Upper lobe of right lung (tissue), 1 donor: ENCODE results near the gene ERICH2. TPM values are rescaled to one million over a fixed set of nuclear protein-coding genes. Genes with fewer than 3 reads are reported as not detected.
A peak's percentile ranks its signal among the peaks of the same experiment; 100 is the strongest.

Experiments used
- ATAC-seq: fragments of 200-7000 bp; cut with Tn5 transposase; one replicate; pipeline ENCODE4 v1.9.1; 2020; ENCODE audit warnings: mild to moderate bottlenecking, moderate library complexity
- DNase-seq: peaks from one replicate; pipeline ENCODE4 v3.0.0-alpha.2; 2020
- H3K27ac ChIP-seq: fragments of 200-600 bp; one replicate; pipeline ENCODE4 v1.8.0; 2022
- H3K27me3 ChIP-seq: fragments of 200-600 bp; one replicate; pipeline ENCODE4 v1.8.0; 2022; ENCODE audit warnings: mild to moderate bottlenecking
- H3K36me3 ChIP-seq: fragments of 200-600 bp; one replicate; pipeline ENCODE4 v1.8.0; 2022
- H3K4me1 ChIP-seq: fragments of 200-600 bp; one replicate; pipeline ENCODE4 v1.8.0; 2022
- H3K4me3 ChIP-seq: fragments of 200-600 bp; one replicate; pipeline ENCODE4 v1.8.0; 2022; ENCODE audit warnings: mild to moderate bottlenecking
- H3K9me3 ChIP-seq: fragments of 200-600 bp; one replicate; pipeline ENCODE4 v1.8.0; 2022
- intact Hi-C: fragments of 100-400 bp; cut with DNase I; formaldehyde crosslinking; loops from one replicate; pipeline ENCODE4 v1.11.0; 2022
- total RNA-seq: library from RNA; stranded (reverse); fragmentation: NEBNext Ultra II Directional; extraction: Animal tissue kit (Norgen Biotek cat#: 25700); gene quantifications from one replicate; pipeline ENCODE4 v1.2.1, GENCODE V29; 2021
- TF ChIP-seq, protein P1 (sequence below): fragments of 200-600 bp; IDR thresholded peaks from one replicate; pipeline ENCODE4 v1.8.0; 2022; ENCODE audit warnings: antibody characterized with exemption
- donor health status: DM: no; HTN: yes; CAD: no; lungs with severe emphysema.

The ERICH2 gene
- total RNA-seq, 1 donor from 2014 or later: 5.6 TPM

DNA sequence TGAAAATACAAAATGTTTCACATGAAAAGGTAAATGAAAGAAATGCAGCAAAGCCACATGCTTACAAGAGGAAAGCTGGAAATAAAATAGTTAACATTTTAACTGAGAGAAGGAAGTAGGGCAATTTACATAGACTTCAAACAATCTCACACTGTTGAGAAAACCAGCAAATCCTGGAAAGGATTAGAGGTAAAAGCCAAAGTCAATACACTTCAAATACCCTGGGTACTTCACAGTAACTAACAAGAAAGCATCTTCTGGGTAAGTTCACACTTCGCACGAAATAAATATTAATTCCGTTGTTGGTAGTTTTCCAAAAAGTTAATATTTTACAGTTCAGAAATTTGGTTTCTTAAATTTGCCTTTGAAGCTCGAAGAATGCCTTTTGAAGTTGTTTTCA lies 3.5 kb upstream of the ERICH2 start:
- H3K36me3 ChIP-seq: no peaks in the 10 kb centered on the region
- H3K4me3 ChIP-seq: no peak overlapping the region
- H3K4me1 ChIP-seq: peaks cover 5% of the 10 kb centered on the region
- H3K27ac ChIP-seq: peak overlapping the region; percentile 17
- no peaks in the 10 kb centered on the region for H3K9me3 ChIP-seq
- TF ChIP-seq, protein P1, sequence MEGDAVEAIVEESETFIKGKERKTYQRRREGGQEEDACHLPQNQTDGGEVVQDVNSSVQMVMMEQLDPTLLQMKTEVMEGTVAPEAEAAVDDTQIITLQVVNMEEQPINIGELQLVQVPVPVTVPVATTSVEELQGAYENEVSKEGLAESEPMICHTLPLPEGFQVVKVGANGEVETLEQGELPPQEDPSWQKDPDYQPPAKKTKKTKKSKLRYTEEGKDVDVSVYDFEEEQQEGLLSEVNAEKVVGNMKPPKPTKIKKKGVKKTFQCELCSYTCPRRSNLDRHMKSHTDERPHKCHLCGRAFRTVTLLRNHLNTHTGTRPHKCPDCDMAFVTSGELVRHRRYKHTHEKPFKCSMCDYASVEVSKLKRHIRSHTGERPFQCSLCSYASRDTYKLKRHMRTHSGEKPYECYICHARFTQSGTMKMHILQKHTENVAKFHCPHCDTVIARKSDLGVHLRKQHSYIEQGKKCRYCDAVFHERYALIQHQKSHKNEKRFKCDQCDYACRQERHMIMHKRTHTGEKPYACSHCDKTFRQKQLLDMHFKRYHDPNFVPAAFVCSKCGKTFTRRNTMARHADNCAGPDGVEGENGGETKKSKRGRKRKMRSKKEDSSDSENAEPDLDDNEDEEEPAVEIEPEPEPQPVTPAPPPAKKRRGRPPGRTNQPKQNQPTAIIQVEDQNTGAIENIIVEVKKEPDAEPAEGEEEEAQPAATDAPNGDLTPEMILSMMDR: no peak
- H3K27me3 ChIP-seq: no peaks in the 10 kb centered on the region
- DNase-seq: no peak
- intact Hi-C loops: no loop called here
- peak; percentile 7 for ATAC-seq

DNA sequence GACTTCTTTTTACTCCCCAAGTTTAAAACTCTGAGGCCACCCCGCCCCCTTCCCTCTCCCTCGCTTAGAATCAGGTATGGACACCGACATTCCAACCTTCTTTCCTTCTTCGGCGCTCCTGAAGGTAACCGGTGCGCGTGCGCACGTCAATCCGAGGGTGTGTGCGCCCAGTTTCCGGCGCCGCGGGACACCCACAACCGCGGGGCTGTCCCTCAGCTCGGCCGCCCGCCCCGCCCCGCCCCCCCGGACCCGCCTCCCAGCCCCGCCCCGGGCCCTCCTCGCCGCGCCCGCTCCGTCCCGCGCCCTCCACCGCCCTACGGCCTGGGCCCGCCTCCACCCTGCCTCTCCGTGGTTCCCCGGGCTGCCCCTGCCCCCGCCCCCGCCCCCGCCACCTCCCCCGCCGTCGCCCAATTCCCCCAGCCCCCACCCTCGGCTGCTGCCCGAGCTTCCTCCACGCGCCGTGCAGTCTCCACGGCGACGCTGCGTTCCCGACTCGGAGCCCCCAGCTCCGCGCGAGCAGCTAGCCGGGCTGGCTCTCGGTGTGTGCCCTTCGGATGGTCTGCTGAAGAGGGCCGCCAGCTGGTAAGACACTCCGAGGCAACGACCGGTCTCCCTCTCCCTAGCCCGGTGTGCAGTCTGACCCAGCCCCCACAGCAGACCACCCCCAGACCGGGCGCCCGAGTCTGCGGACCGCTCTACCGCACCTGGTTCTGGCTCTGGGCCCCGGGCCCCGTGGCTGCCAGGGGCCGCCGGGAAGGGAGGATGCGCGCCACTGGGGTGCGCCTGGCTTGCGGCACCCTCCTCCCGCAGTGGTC lies 635 bp downstream of the ERICH2 start:
- peaks cover 5% of the 10 kb centered on the region for H3K4me1 ChIP-seq

DNA sequence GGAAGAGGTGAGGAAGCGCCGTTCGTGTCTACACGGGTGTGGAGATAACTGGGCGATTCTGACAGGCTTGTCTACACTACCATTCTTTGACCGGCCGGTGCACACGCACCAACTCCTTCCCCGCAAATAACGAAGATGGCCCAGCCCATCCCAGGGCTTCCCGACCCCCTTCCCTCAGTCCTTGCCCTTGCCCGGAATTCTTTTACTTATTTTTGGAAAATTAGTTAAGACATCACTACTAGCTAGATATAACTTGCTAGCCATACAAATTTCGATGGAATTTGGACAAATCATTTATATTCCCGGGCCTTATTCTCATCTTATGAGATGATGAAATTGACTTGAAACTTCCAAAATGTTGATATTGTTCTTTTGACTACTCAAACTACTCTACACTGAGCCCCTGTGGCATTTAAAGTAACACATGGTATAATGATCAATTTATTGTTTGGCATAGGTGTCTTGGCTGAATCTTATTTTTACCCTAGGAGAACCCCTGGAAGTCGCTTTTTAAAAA lies 1.3 kb downstream of the ERICH2 start:
- peak overlapping the region; percentile 79 for H3K27ac ChIP-seq
- H3K4me1 ChIP-seq: peaks cover 5% of the 10 kb centered on the region
- no peak for DNase-seq
- no peaks in the 10 kb centered on the region for H3K27me3 ChIP-seq
- intact Hi-C loops: no loop called here
- H3K9me3 ChIP-seq: no peaks in the 10 kb centered on the region
- TF ChIP-seq, protein P1: no peak
- peak overlapping the region; percentile 73 for H3K4me3 ChIP-seq
- no peaks in the 10 kb centered on the region for H3K36me3 ChIP-seq
- ATAC-seq: no peak

More for the DNA sequence above, 635 bp downstream of the ERICH2 start:
- Histone ChIP-seq H3K27ac (peak overlapping the region; percentile 79), H3K9me3 (no peaks in the 10 kb centered on the region), H3K4me3 (peak overlapping the region; percentile 73), H3K36me3 (no peaks in the 10 kb centered on the region), H3K27me3 (no peaks in the 10 kb centered on the region)
- DNase-seq (peak; percentile 93), ATAC-seq (peak; percentile 96)
- intact Hi-C loops: no loop called here
- TF ChIP-seq, protein P1: no peak

DNA sequence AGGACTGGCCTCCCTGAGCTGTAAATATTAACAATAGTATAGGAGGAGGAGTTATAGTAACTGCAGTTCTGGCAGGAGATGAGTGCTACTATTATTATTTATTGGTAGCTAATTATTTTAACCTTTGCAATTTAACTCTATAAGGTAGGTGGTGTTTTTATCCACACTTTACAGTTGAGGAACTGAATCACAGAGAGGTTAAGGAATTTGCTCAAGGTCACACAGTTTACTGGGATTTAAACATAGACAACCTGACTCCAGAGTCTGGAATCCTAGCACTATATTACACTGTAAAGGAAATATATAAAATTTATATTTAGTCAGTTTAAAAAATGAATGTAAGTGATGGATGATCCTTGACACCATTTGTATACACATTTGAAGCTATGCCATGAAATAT lies 2.1 kb downstream of the ERICH2 start:
- Histone ChIP-seq H3K4me3 (peak overlapping the region; percentile 73), H3K9me3 (no peaks in the 10 kb centered on the region), H3K27me3 (no peaks in the 10 kb centered on the region), H3K36me3 (no peaks in the 10 kb centered on the region), H3K4me1 (peaks cover 5% of the 10 kb centered on the region), H3K27ac (no peak overlapping the region)
- no peak for ATAC-seq
- TF ChIP-seq, protein P1: no peak
- DNase-seq: no peak
- intact Hi-C loops: no loop called here

DNA sequence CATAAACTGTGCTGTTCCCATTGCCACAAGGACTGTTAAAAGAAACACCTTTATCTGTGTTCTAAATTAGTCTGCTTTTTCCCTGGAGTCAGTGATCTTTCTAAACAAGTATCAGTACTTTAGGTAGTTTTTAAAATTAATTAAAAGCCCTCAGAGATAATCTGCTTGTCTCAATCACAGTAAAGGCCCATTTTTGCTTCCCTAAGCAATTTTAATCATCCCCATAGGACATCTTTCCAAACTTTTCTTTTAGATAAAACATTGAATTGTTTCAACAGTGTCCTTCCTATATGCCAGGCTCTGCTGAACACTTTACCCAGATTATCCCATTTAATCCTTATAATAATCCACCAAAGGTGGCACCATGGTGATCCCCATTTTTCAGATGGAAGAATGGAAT lies 3.9 kb downstream of the ERICH2 start:
- no peak for ATAC-seq
- no peak overlapping the region for H3K27ac ChIP-seq

More for the DNA sequence above, 3.9 kb downstream of the ERICH2 start:
- Histone ChIP-seq H3K36me3 (no peaks in the 10 kb centered on the region), H3K27me3 (no peaks in the 10 kb centered on the region), H3K9me3 (no peaks in the 10 kb centered on the region), H3K4me1 (peaks cover 5% of the 10 kb centered on the region), H3K4me3 (no peak overlapping the region)
- DNase-seq: no peak
- TF ChIP-seq, protein P1: no peak
- intact Hi-C loops: no loop called here
